ENCODE data around the gene IGLL5. TPM values are rescaled to one million over a fixed set of nuclear protein-coding genes. Genes with fewer than 3 reads are reported as not detected.
"Not testable (repeated sequence)": the region's sequence is repeated elsewhere in the genome, so short reads cannot be mapped to it uniquely, and the experiment has no call there.

The IGLL5 gene
- total RNA-seq, 2 donors from 2014 or later, result 0.58 to 0.77 TPM

GRCh38 chr22:22895776-22896445 lies 8.3 kb downstream of the IGLL5 start:
- no peak for ATAC-seq
- intact Hi-C loops (cut with DNase I), result no loop called here
- DNase-seq, result no peak

- intact Hi-C loops (cut with DNase I), result no loop called here
- ATAC-seq, result no peak
Measured at GRCh38 chr22:22896601-22897000, 9.0 kb downstream of the IGLL5 start.

GRCh38 chr22:22897091-22897490 lies 9.5 kb downstream of the IGLL5 start:
- DNase-seq, result no peak
- intact Hi-C loops (cut with DNase I), result no loop called here
- ATAC-seq, result no peak

More at GRCh38 chr22:22896601-22897000, 9.0 kb downstream of the IGLL5 start:
- DNase-seq, result no peak

GRCh38 chr22:22897947-22898346 lies 10.3 kb downstream of the IGLL5 start:
- no peak for DNase-seq
- intact Hi-C loops (cut with DNase I), result no loop called here

DNA sequence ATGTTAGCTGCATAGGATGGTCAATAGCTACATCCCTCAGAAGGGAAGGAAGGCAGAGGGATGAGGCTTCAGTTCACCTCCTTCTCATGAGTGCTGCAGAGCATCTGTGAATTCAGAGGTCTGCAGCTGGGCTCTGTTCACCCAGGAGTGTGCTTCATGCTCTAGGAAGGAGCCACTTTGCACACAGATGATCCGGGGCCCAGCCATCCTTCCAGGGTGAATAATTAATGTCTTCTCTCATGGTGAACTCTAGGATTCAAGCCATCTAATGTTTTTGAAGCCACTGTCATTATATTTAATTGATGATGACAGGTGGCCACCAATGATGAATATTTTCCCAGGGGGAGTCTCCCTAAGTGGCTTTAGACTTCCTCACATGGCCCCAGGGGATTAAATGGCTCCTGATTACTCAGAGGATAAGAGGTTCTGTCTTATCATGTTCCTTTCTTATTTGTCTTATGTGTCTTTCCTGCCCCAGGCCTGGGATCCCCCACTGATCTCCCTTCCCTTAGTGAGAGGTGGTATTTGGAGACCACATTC lies 10.9 kb downstream of the IGLL5 start:
- ATAC-seq; DNase-seq; intact Hi-C loops (cut with DNase I): not testable (repeated sequence)

More at GRCh38 chr22:22897947-22898346, 10.3 kb downstream of the IGLL5 start:
- no peak for ATAC-seq

DNA sequence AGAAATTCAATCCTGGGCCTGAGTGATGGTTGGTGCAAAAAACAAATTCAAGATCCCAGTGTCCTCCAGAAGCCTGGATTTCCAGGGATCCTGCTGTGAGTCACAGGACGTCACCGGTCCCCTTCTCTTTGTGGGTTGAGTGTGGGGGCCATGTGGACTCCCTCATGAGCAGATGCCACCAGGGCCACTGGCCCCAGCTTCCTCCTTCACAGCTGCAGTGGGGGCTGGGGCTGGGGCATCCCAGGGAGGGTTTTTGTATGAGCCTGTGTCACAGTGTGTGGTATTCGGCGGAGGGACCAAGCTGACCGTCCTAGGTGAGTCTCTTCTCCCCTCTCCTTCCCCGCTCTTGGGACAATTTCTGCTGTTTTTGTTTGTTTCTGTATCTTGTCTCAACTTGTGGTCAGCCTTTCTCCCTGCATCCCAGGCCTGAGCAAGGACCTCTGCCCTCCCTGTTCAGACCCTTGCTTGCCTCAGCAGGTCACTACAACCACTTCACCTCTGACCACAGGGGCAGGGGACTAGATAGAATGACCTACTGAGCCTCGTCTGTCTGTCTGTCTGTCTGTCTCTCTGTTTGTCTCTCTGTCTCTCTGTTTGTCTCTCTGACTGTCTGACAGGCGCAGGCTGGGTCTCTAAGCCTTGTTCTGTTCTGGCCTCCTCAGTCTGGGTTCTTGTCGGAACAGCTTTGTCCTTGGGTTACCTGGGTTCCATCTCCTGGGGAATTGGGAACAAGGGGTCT lies 11.9 kb downstream of the IGLL5 start:
- intact Hi-C loops (cut with DNase I); DNase-seq; ATAC-seq: not testable (repeated sequence)

DNA sequence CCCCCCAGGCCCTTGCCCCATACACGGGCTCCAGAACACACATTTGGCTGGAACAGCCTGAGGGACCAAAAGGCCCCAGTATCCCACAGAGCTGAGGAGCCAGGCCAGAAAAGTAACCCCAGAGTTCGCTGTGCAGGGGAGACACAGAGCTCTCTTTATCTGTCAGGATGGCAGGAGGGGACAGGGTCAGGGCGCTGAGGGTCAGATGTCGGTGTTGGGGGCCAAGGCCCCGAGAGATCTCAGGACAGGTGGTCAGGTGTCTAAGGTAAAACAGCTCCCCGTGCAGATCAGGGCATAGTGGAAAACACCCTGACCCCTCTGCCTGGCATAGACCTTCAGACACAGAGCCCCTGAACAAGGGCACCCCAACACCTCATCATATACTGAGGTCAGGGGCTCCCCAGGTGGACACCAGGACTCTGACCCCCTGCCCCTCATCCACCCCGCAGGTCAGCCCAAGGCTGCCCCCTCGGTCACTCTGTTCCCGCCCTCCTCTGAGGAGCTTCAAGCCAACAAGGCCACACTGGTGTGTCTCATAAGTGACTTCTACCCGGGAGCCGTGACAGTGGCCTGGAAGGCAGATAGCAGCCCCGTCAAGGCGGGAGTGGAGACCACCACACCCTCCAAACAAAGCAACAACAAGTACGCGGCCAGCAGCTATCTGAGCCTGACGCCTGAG lies 13.1 kb downstream of the IGLL5 start:
- ATAC-seq; intact Hi-C loops (cut with DNase I); DNase-seq: not testable (repeated sequence)

DNA sequence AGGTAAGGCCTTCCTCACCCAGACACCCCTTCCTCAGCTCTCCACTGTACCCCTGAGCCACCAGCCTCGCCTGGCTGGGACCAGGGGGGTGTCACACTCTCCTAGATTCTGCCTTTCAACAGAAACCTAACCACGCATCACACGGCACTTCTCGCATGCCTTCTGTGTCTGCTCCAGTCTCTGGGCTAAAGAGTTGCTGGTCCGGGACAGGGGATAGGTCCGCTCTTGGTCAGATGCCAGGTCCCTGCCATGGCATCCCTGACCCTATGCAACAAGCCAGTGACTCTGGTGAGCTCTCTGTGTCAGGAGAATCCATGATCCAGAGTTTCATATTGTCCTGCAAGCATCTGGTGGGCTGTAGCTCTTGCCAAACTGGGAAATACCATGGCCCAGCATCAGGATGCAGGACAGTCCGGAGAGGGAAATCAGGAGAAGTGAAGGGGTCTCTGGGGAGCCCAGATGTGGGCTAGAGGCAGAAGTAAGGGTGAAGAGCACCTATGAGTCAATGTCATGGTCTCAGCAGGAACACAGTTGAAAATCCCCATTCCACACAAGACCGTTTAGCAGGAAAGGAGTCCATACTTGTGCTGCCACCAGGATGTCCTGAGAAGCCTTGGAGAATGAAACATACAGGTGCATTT lies 14.1 kb downstream of the IGLL5 start:
- DNase-seq, result no peak
- intact Hi-C loops (cut with DNase I), result no loop called here
- no peak for ATAC-seq

DNA sequence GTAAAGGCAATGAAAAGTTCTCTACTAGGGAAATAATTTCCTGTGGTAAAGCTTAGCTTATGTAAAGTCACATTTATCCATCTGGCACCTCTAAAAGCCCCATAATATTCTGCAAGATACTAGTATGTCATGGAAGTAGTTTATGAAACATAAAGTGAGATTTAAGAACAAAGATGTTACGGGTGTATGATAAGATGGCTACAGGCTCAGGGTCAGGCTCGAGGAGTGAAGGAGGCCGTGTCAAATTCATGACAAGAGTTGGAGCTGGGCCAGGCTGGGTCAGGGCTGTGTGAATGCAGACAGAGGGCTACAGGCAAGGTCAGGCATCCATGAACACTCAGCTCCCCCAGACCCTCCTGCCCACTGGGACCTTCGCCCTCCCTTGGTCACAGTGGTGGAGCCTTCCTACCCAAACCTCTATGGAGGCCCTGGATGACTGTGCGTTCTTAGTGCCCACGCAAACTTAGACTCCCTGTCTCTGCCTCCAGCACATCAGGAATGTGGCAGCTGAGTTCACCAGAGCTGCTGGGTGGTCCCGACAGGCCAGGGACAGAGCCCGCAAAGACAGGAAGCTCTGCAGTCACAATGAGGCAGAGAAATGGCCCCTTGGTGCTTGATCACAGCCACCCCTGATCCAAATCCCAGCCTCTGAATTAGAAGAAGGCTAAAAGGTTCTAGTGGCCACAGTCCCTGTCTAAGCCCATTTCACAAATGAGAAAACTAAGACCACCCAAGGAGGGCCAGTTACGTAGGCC lies 14.8 kb downstream of the IGLL5 start:
- DNase-seq, result no peak
- intact Hi-C loops (cut with DNase I), result no loop called here
- no peak for ATAC-seq

GRCh38 chr22:22903355-22903777 lies 15.8 kb downstream of the IGLL5 start:
- intact Hi-C loops (cut with DNase I), result no loop called here
- no peak for DNase-seq

GRCh38 chr22:22903781-22904192 lies 16.2 kb downstream of the IGLL5 start:
- ATAC-seq; intact Hi-C loops (cut with DNase I); DNase-seq: not testable (repeated sequence)

More at GRCh38 chr22:22903355-22903777, 15.8 kb downstream of the IGLL5 start:
- ATAC-seq, result no peak

DNA sequence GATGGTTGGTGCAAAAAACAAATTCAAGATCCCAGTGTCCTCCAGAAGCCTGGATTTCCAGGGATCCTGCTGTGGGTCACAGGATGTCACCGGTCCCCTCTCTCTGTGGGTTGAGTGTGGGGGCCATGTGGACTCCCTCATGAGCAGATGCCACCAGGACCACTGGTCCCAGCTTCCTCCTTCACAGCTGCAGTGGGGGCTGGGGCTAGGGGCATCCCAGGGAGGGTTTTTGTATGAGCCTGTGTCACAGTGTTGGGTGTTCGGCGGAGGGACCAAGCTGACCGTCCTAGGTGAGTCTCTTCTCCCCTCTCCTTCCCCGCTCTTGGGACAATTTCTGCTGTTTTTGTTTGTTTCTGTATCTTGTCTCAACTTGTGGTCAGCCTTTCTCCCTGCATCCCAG lies 17.1 kb downstream of the IGLL5 start:
- ATAC-seq; intact Hi-C loops (cut with DNase I); DNase-seq: not testable (repeated sequence)

DNA sequence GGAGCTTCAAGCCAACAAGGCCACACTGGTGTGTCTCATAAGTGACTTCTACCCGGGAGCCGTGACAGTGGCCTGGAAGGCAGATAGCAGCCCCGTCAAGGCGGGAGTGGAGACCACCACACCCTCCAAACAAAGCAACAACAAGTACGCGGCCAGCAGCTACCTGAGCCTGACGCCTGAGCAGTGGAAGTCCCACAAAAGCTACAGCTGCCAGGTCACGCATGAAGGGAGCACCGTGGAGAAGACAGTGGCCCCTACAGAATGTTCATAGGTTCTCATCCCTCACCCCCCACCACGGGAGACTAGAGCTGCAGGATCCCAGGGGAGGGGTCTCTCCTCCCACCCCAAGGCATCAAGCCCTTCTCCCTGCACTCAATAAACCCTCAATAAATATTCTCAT lies 18.8 kb downstream of the IGLL5 start:
- DNase-seq; intact Hi-C loops (cut with DNase I); ATAC-seq: not testable (repeated sequence)

GRCh38 chr22:22906907-22907550 lies 19.4 kb downstream of the IGLL5 start:
- ATAC-seq (no peak), DNase-seq (no peak)
- intact Hi-C loops (cut with DNase I), result no loop called here

- DNase-seq (no peak), ATAC-seq (no peak)
- intact Hi-C loops (cut with DNase I), result no loop called here
Measured at GRCh38 chr22:22907551-22908494, 20.2 kb downstream of the IGLL5 start.

- intact Hi-C loops (cut with DNase I), result no loop called here
- no peak for DNase-seq
- no peak for ATAC-seq
Measured at GRCh38 chr22:22908495-22908861, 20.9 kb downstream of the IGLL5 start.

Measured in left cardiac atrium (tissue), 4 donors.